SK-N-SH (cell line): Measurements from ENCODE around the gene VENTX.

ENCODE experiments used
- EP300 ChIP-seq, 2 experiments: IDR thresholded peaks; 2 replicates each; pipeline versions ENCODE4 v1.4.0 to v1.6.1; 2012; ENCODE audit warnings: borderline replicate concordance in 1 of 2, low read depth in 1 of 2, low read length in 1 of 2
- FOSL2 ChIP-seq: IDR thresholded peaks from 2 replicates; pipeline ENCODE4 v1.4.0; 2012; ENCODE audit warnings: low read depth, mild to moderate bottlenecking, moderate library complexity, borderline replicate concordance
- GABPA ChIP-seq: IDR thresholded peaks from 2 replicates; pipeline ENCODE4 v1.4.0; 2012; ENCODE audit warnings: low read depth, mild to moderate bottlenecking
- MEF2A ChIP-seq: IDR thresholded peaks from 2 replicates; pipeline ENCODE4 v1.4.0; 2012; ENCODE audit warnings: low read depth, borderline replicate concordance
- NRF1 ChIP-seq: IDR thresholded peaks from 2 replicates; pipeline ENCODE4 v1.6.1; 2012; ENCODE audit warnings: low read depth, mild to moderate bottlenecking, low read length
- POLR2AphosphoS5 ChIP-seq: IDR thresholded peaks from 2 replicates; pipeline ENCODE4 v1.6.1; 2012; ENCODE audit warnings: low read depth, low read length
- RAD21 ChIP-seq: IDR thresholded peaks from 2 replicates; pipeline ENCODE4 v1.6.1; 2012; ENCODE audit warnings: mild to moderate bottlenecking, low read length
- TEAD4 ChIP-seq: IDR thresholded peaks from 2 replicates; pipeline ENCODE4 v1.4.0; 2012; ENCODE audit warnings: mild to moderate bottlenecking, borderline replicate concordance; ENCODE audit not compliant: insufficient read depth
- YY1 ChIP-seq: IDR thresholded peaks from 2 replicates; pipeline ENCODE4 v1.4.0; 2012; ENCODE audit warnings: low read depth, mild to moderate bottlenecking
- TF ChIP-seq, protein P1 (sequence below): fragments of 200-600 bp; sonication (generic); IDR thresholded peaks from 2 replicates; pipeline ENCODE4 v1.6.1; 2017; ENCODE audit warnings: antibody characterized with exemption, mild to moderate bottlenecking, moderate library complexity
- TF ChIP-seq, protein P2 (sequence below): IDR thresholded peaks from 2 replicates; pipeline ENCODE4; 2012
- TF ChIP-seq, protein P3 (sequence below): IDR thresholded peaks from 2 replicates; pipeline ENCODE4 v1.6.1; 2012; ENCODE audit warnings: mild to moderate bottlenecking, low read depth, low read length, moderate library complexity
- TF ChIP-seq, protein P4 (sequence below): fragments of 150-350 bp; IDR thresholded peaks from 2 replicates; pipeline ENCODE4 v1.6.1; 2016; ENCODE audit warnings: mild to moderate bottlenecking, low read depth, low read length

DNA sequence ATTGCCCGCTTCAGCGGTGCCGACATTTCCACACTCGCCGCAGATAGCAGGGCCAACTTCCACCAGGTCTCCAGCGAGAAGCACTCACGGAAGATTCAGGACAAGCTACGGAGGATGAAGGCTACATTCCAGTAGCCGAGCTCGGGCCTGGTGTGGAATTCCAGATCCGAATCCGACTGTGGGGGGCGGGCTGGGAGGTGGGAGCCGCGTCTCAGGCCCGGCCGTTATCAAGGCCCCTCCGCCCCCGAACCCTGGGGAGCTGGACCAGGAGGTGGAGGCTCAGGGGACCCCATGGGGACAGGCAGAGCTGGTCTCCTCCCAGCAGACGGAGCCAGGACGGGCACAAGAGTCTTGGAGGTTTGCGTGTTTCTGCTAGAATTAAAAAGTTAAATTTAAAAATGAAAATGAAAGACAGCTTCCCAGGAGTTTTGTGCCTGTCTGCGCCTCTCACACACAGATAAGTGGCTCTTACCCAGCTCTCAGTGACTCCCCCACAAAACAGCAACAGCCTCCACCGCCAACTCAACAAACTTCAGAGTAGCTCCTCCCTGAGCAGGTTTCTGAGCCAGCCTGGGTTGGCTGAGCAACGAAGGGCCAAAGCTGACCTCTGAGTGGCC, 12.8 kb upstream of the VENTX start:
- no peak for TF ChIP-seq TEAD4
- TF ChIP-seq POLR2AphosphoS5, result no peak
- no peak for TF ChIP-seq YY1
- TF ChIP-seq, protein P1, sequence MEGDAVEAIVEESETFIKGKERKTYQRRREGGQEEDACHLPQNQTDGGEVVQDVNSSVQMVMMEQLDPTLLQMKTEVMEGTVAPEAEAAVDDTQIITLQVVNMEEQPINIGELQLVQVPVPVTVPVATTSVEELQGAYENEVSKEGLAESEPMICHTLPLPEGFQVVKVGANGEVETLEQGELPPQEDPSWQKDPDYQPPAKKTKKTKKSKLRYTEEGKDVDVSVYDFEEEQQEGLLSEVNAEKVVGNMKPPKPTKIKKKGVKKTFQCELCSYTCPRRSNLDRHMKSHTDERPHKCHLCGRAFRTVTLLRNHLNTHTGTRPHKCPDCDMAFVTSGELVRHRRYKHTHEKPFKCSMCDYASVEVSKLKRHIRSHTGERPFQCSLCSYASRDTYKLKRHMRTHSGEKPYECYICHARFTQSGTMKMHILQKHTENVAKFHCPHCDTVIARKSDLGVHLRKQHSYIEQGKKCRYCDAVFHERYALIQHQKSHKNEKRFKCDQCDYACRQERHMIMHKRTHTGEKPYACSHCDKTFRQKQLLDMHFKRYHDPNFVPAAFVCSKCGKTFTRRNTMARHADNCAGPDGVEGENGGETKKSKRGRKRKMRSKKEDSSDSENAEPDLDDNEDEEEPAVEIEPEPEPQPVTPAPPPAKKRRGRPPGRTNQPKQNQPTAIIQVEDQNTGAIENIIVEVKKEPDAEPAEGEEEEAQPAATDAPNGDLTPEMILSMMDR, result no peak
- TF ChIP-seq GABPA, result no peak
- TF ChIP-seq, protein P2, sequence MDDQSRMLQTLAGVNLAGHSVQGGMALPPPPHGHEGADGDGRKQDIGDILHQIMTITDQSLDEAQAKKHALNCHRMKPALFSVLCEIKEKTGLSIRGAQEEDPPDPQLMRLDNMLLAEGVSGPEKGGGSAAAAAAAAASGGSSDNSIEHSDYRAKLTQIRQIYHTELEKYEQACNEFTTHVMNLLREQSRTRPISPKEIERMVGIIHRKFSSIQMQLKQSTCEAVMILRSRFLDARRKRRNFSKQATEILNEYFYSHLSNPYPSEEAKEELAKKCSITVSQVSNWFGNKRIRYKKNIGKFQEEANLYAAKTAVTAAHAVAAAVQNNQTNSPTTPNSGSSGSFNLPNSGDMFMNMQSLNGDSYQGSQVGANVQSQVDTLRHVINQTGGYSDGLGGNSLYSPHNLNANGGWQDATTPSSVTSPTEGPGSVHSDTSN, result no peak
- TF ChIP-seq, protein P3, sequence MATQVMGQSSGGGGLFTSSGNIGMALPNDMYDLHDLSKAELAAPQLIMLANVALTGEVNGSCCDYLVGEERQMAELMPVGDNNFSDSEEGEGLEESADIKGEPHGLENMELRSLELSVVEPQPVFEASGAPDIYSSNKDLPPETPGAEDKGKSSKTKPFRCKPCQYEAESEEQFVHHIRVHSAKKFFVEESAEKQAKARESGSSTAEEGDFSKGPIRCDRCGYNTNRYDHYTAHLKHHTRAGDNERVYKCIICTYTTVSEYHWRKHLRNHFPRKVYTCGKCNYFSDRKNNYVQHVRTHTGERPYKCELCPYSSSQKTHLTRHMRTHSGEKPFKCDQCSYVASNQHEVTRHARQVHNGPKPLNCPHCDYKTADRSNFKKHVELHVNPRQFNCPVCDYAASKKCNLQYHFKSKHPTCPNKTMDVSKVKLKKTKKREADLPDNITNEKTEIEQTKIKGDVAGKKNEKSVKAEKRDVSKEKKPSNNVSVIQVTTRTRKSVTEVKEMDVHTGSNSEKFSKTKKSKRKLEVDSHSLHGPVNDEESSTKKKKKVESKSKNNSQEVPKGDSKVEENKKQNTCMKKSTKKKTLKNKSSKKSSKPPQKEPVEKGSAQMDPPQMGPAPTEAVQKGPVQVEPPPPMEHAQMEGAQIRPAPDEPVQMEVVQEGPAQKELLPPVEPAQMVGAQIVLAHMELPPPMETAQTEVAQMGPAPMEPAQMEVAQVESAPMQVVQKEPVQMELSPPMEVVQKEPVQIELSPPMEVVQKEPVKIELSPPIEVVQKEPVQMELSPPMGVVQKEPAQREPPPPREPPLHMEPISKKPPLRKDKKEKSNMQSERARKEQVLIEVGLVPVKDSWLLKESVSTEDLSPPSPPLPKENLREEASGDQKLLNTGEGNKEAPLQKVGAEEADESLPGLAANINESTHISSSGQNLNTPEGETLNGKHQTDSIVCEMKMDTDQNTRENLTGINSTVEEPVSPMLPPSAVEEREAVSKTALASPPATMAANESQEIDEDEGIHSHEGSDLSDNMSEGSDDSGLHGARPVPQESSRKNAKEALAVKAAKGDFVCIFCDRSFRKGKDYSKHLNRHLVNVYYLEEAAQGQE, result no peak
- no peak for TF ChIP-seq RAD21
- TF ChIP-seq FOSL2, result no peak
- no peak for TF ChIP-seq NRF1
- no peak for TF ChIP-seq MEF2A
- no peak for TF ChIP-seq EP300 (IDR thresholded peaks at IDR 0.05; ENCODE audit: borderline replicate concordance in 1 of 2, low read depth in 1 of 2, low read length in 1 of 2)
- TF ChIP-seq, protein P4, sequence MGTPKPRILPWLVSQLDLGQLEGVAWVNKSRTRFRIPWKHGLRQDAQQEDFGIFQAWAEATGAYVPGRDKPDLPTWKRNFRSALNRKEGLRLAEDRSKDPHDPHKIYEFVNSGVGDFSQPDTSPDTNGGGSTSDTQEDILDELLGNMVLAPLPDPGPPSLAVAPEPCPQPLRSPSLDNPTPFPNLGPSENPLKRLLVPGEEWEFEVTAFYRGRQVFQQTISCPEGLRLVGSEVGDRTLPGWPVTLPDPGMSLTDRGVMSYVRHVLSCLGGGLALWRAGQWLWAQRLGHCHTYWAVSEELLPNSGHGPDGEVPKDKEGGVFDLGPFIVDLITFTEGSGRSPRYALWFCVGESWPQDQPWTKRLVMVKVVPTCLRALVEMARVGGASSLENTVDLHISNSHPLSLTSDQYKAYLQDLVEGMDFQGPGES, result no peak
